ACC112 (cell line): ENCODE results near the gene DCAF11.

ENCODE experiments used
- H2AFZ ChIP-seq: fragments of 200-600 bp; sonication (generic); one replicate; pipeline ENCODE4 v1.6.0; 2017; ENCODE audit warnings: antibody characterized with exemption, low read length; ENCODE audit not compliant: unreplicated experiment
- H3K27ac ChIP-seq: fragments of 200-600 bp; sonication (generic); 2 replicates; pipeline ENCODE4 v1.5.1; 2014; ENCODE audit warnings: low read depth, mild to moderate bottlenecking, antibody characterized with exemption, low read length, moderate library complexity
- H3K27me3 ChIP-seq: fragments of 200-600 bp; sonication (generic); 2 replicates; pipeline ENCODE4 v1.6.1; 2014; ENCODE audit warnings: mild to moderate bottlenecking, antibody characterized with exemption, low read length, moderate library complexity, mixed read lengths; ENCODE audit not compliant: insufficient read depth
- H3K36me3 ChIP-seq: fragments of 200-600 bp; sonication (generic); 2 replicates; pipeline ENCODE4 v1.6.1; 2016; ENCODE audit warnings: mild to moderate bottlenecking, antibody characterized with exemption, low read length, moderate library complexity, mixed read lengths; ENCODE audit not compliant: insufficient read depth
- H3K4me1 ChIP-seq: fragments of 200-600 bp; sonication (generic); one replicate; pipeline ENCODE4 v1.6.1; 2016; ENCODE audit warnings: low read length, mixed read lengths; ENCODE audit not compliant: insufficient read depth, unreplicated experiment, control insufficient read depth
- H3K4me3 ChIP-seq: fragments of 200-600 bp; sonication (generic); 2 replicates; pipeline ENCODE4 v1.5.1; 2014; ENCODE audit warnings: mild to moderate bottlenecking, low read depth, low read length
- H3K79me2 ChIP-seq: fragments of 200-600 bp; sonication (generic); one replicate; pipeline ENCODE4 v1.6.0; 2016; ENCODE audit warnings: low read length; ENCODE audit not compliant: control insufficient read depth, unreplicated experiment, insufficient read depth

The DCAF11 gene

GRCh38 chr14:24144451-24144850 lies 29.9 kb downstream of the DCAF11 start:
- peaks cover 59% of the 10 kb centered on the region for H3K79me2 ChIP-seq
- no peak overlapping the region for H2AFZ ChIP-seq
- H3K4me1 ChIP-seq = peaks cover 41% of the 10 kb centered on the region
- H3K4me3 ChIP-seq = peak overlapping the region; percentile 92
- H3K27ac ChIP-seq = peak overlapping the region; percentile 68; the same call in 1 of the 2 replicates
- no peaks in the 10 kb centered on the region for H3K27me3 ChIP-seq
- H3K36me3 ChIP-seq = peaks cover 23% of the 10 kb centered on the region

- Histone ChIP-seq H3K4me1 (peaks cover 37% of the 10 kb centered on the region), H3K4me3 (peak overlapping the region; percentile 92), H3K36me3 (peaks cover 26% of the 10 kb centered on the region), H2AFZ (no peak overlapping the region), H3K27ac (peak overlapping the region; percentile 86), H3K79me2 (peaks cover 61% of the 10 kb centered on the region), H3K27me3 (no peaks in the 10 kb centered on the region)
These were observed 30.6 kb downstream of the DCAF11 start for GRCh38 chr14:24145219-24145618.

- Histone ChIP-seq H3K27ac (peak overlapping the region; percentile 86), H3K4me3 (peak overlapping the region; percentile 92), H3K36me3 (peaks cover 26% of the 10 kb centered on the region), H3K79me2 (peaks cover 57% of the 10 kb centered on the region), H3K4me1 (peaks cover 37% of the 10 kb centered on the region), H3K27me3 (no peaks in the 10 kb centered on the region), H2AFZ (peak overlapping the region; percentile 48)
These were observed 31.3 kb downstream of the DCAF11 start for GRCh38 chr14:24145690-24146452.

GRCh38 chr14:24146453-24146977 lies 31.9 kb downstream of the DCAF11 start, which contains the start of gene PSME2:
Gene PSME2, minus strand, starts transcription at chr14:24146610. Its CDS starts 29 bp downstream, at chr14:24146581.
- no peaks in the 10 kb centered on the region for H3K27me3 ChIP-seq
- H3K27ac ChIP-seq = peak within 1 kb of the TSS; percentile 86
- H3K79me2 ChIP-seq = peaks cover 54% of the 10 kb centered on the region
- H3K36me3 ChIP-seq = peaks cover 33% of the 10 kb centered on the region
- H2AFZ ChIP-seq = peak within 1 kb of the TSS; percentile 72
- peak within 1 kb of the TSS; percentile 92 for H3K4me3 ChIP-seq
- peaks cover 37% of the 10 kb centered on the region for H3K4me1 ChIP-seq

GRCh38 chr14:24146978-24147760 lies 32.6 kb downstream of the DCAF11 start, which contains the start of gene RNF31:
Gene RNF31, plus strand, starts transcription at chr14:24147498. Its CDS starts 201 bp downstream, at chr14:24147699.
- Histone ChIP-seq H3K4me1 (peaks cover 37% of the 10 kb centered on the region), H3K36me3 (peaks cover 39% of the 10 kb centered on the region), H3K79me2 (peaks cover 54% of the 10 kb centered on the region), H3K27me3 (no peaks in the 10 kb centered on the region), H3K4me3 (peak within 1 kb of the TSS; percentile 92), H2AFZ (peak within 1 kb of the TSS; percentile 72), H3K27ac (peak within 1 kb of the TSS; percentile 86)

- H3K4me3 ChIP-seq = peak overlapping the region; percentile 92
- peaks cover 35% of the 10 kb centered on the region for H3K36me3 ChIP-seq
- peaks cover 34% of the 10 kb centered on the region for H3K4me1 ChIP-seq
- H3K79me2 ChIP-seq = peaks cover 54% of the 10 kb centered on the region
- 0 out of 2 replicates have a peak overlapping the region, but pooled peaks have one; percentile 6 for H3K27ac ChIP-seq
- H2AFZ ChIP-seq = no peak overlapping the region
- H3K27me3 ChIP-seq = no peaks in the 10 kb centered on the region
These were observed 33.3 kb downstream of the DCAF11 start for GRCh38 chr14:24147761-24148428.

GRCh38 chr14:24149302-24149969 lies 34.9 kb downstream of the DCAF11 start:
- H3K79me2 ChIP-seq = peaks cover 47% of the 10 kb centered on the region
- no peaks in the 10 kb centered on the region for H3K27me3 ChIP-seq
- no peak overlapping the region; the same call in 1 of the 2 replicates for H3K4me3 ChIP-seq
- no peak overlapping the region for H3K27ac ChIP-seq
- H2AFZ ChIP-seq = no peak overlapping the region
- H3K4me1 ChIP-seq = peaks cover 18% of the 10 kb centered on the region
- peaks cover 24% of the 10 kb centered on the region for H3K36me3 ChIP-seq

- peaks cover 19% of the 10 kb centered on the region for H3K36me3 ChIP-seq
- peaks cover 12% of the 10 kb centered on the region for H3K4me1 ChIP-seq
- H3K4me3 ChIP-seq = no peak overlapping the region
- H2AFZ ChIP-seq = no peak overlapping the region
- no peaks in the 10 kb centered on the region for H3K27me3 ChIP-seq
- peaks cover 41% of the 10 kb centered on the region for H3K79me2 ChIP-seq
- no peak overlapping the region for H3K27ac ChIP-seq
These were observed 35.5 kb downstream of the DCAF11 start for GRCh38 chr14:24150061-24150460.

GRCh38 chr14:24150567-24150966 lies 36.0 kb downstream of the DCAF11 start:
- H3K36me3 ChIP-seq = peaks cover 23% of the 10 kb centered on the region
- no peak overlapping the region for H3K27ac ChIP-seq
- no peaks in the 10 kb centered on the region for H3K27me3 ChIP-seq
- H2AFZ ChIP-seq = no peak overlapping the region
- H3K4me1 ChIP-seq = peaks cover 7% of the 10 kb centered on the region
- H3K79me2 ChIP-seq = peaks cover 36% of the 10 kb centered on the region
- H3K4me3 ChIP-seq = no peak overlapping the region

GRCh38 chr14:24150993-24151392 lies 36.4 kb downstream of the DCAF11 start:
- H3K4me1 ChIP-seq = peaks cover 7% of the 10 kb centered on the region
- H3K79me2 ChIP-seq = peaks cover 32% of the 10 kb centered on the region
- H3K27ac ChIP-seq = no peak overlapping the region
- H3K27me3 ChIP-seq = no peaks in the 10 kb centered on the region
- H3K36me3 ChIP-seq = peaks cover 27% of the 10 kb centered on the region
- no peak overlapping the region for H3K4me3 ChIP-seq
- H2AFZ ChIP-seq = no peak overlapping the region
